ENCODE data around the gene IMMP2L.

Gene IMMP2L

GRCh38 chr7:111199643-111200042, 362.6 kb downstream of the IMMP2L start:
- DNase-seq, result no peak

DNA sequence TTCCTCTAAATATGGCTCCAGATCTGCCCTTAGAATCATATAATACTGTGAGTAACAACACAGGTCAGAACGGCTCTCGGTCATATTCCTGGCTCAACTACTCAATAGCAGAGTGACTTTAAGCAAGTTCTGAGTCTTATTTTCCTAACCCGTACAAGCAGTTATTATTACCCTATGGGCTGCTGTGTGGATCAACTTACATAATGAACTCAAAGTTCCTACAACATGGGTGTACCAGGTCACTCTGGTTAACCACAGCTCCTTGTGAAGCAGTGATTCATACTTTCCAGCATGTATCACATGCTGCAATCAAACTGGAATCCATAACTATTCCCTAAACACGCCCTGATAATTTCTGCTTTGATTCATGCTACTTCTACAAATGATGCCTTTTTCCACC, 364.0 kb downstream of the IMMP2L start:
- no peak for DNase-seq

- DNase-seq, result no peak
Observed at GRCh38 chr7:111196655-111197054, 365.6 kb downstream of the IMMP2L start.

DNA sequence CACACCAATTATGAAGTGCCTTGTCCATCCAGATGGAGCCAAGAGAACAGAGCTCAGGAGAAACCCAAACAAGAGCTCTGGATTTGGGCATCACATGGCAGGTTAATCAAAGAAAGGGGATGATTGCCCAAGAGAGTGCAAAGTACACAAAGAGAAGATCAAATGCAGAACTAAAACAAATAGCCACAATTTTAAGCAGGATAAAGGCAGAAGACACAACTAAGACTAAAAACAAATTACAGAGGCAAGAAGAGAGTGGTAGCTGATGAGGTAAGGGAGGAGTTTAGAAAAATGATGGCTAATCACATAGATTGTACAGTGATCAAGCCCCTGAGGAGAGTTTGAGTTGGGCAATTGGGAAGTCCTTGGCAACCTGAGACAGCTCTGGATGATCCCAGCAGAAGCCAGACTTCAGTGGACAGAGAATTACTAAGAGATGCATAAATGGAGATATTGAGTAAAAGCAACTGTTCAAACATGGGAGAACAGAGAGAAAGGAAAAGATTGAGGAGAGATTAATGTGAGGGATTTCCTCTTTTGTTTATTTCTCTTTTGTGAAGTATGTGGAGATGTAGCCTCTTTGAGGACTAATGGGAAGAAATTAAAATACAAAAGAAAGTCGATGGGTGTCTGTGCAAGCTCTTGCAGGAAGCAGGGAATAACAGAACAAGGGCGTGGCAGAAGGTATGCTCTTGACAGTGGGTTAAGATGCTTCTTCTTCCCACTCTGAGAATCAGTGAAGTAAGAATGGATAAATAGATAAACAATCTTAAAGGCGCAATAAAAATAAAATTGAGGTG, 369.5 kb downstream of the IMMP2L start:
- no peak for DNase-seq

- no peak for DNase-seq
Observed at GRCh38 chr7:111190804-111191203, 371.5 kb downstream of the IMMP2L start.

DNA sequence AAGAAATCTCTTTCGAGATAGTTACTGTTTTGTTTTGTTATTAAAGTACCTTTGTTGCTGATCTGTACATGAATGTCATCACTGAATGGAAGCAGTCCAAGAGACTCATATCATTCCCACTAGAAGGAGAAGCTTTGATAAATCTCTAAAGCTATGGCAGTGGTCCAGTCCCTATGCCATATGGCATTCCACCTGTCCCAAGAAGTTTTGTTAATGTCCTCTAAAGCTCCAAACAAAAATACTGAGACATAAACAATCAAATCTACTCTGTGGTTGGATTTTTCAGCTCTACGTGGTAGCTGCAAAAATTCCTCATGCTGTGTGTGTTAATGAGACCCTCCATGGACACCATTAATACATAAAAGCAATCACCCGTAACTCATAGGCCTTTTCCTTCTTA, 377.3 kb downstream of the IMMP2L start:
- DNase-seq, result no peak

DNA sequence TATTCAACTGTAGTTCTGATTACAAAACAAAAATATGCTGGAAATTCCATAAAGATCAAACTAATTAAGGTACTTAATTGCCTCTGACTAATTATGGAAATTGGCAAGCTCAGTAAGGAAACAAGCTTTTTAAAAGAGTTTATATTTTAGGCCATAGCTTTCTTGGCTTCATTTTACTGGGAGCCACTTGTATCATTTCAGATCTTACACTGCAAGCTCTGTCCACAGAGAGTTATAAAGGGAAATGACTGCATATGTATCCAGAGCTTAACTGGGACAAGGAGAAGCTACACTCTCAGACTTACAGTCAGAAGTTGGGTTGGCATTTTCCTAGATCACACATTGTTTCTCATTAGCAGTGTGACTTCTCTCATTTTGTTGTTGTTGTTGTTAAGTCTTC, 379.0 kb downstream of the IMMP2L start:
- DNase-seq, result no peak

GRCh38 chr7:111180338-111180737, 382.0 kb downstream of the IMMP2L start:
- DNase-seq, result no peak

- no peak for DNase-seq
Observed at GRCh38 chr7:111175908-111176441, 386.3 kb downstream of the IMMP2L start.

- DNase-seq, result no peak
Observed at GRCh38 chr7:111174510-111174909, 387.8 kb downstream of the IMMP2L start.

- DNase-seq, result no peak
Observed at GRCh38 chr7:111173990-111174389, 388.3 kb downstream of the IMMP2L start.

DNA sequence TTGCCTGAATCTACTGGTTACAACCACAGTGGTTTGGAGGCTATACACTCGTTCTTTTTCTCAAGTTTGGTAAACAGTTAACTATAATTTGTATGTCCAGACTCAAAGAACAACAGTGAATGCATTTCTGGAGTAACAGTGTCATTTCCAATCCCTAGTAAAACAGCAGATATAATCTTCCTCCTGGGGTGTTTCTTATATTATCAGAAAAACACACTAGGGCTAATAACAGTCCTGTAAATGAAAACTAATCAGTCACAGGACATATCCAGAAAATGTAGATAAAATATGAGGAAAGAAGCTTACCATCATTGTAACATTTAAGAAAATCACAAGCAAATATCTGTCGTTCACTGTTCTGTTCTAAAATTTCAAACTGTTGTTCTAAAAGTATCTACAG, 388.8 kb downstream of the IMMP2L start:
- no peak for DNase-seq

GRCh38 chr7:111172564-111173257, 389.6 kb downstream of the IMMP2L start:
- no peak for DNase-seq

GRCh38 chr7:111168182-111168581, 394.1 kb downstream of the IMMP2L start:
- no peak for DNase-seq

DNA sequence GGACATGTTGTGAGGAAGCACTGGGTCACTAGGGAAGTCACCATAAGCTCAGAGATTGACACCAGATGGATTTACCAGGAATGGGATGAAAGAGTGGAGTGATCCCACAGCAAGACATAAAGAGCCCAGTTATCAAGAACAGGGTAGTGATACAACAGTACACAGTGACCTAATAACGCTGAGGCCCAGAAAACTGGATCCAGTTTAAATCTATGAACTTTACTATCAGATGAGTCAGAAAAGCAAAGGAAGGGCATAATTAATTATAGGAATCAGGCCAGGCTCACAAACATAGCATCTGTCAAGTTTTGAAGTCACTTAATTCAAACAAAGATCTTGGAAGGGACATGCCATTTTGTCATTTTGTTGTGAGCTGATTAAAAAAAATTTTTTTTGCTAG, 397.9 kb downstream of the IMMP2L start:
- no peak for DNase-seq

- DNase-seq, result no peak
Observed at GRCh38 chr7:111162692-111163091, 399.6 kb downstream of the IMMP2L start.

GRCh38 chr7:111160297-111160696, 402.0 kb downstream of the IMMP2L start:
- no peak for DNase-seq

DNA sequence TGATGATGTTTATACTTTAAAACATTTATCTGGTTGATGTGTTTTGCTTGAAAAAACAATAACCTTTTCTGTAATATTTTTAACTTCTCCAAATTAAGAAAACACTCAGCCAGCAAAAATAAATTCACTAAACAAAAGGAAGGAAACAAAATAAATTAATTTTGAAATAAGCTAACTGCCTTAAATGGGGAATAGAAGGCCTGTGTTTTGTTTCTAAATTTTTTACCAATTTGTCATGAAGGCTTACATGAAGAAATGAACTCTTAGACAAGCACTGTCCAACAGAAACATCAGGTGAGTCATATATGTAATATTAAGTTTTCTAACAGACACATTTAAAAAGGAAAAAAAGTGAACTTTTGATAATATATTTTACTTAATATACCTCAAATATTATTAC, 402.9 kb downstream of the IMMP2L start:
- DNase-seq, result no peak

GRCh38 chr7:111150709-111151108, 411.6 kb downstream of the IMMP2L start:
- DNase-seq, result no peak

DNA sequence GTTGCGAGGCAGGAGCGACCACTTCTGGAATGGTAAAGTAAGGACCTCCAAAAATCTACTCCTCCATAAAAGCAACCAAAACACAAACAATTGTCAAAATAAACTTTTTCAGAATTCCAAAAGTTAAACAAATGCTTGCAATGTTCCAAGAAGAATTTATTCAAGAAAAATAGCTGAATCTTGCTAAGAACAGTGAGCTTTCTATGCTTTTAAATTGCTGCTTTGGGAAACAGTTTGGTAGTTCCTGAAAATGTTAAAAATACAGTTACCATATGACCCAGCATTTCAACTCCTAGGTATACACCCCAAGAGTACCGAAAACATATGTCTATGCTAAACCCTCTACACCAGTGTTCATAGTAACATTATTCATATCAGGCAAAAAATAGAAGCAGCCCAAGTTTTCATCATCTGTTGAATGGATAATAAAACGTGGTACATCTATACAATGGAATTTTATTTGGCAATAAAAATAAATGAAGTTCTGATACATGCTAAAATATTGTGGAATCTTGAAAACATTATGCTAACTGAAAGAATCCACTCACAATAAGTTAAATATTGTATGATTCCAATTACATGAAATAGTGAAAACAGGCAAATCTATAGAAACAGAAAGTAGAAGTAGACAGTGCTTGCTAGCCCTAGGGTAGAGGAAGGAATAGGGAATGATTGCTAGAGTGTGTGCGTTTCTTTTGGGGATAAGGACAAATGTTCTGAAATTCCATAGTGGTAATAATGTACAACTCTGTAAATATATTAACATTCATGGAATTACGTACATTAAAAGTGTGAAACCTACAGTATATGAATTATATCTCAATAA, 414.4 kb downstream of the IMMP2L start:
- no peak for DNase-seq

DNA sequence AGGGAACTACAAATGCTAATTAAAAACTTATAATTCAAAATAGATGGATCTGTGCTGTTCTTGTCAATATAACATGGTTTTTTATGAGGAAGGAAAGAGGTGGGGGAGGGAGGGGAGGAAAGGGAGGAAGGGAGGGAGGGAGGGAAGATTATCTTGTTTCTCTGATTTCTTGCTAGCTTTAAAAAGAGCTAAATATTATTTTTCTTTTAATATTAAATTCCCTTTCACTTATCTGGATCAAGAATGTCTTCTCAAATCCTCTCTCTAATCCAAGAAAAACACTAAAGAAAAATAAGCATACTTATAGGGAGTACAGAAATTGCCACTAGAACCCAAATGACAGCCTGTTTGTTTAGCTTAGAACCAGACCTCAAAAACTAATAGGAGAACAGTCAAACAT, 416.2 kb downstream of the IMMP2L start:
- DNase-seq, result no peak

GRCh38 chr7:111145472-111145871, 416.8 kb downstream of the IMMP2L start:
- DNase-seq, result no peak

GRCh38 chr7:111140091-111140865, 422.0 kb downstream of the IMMP2L start:
- no peak for DNase-seq
